Transverse colon (tissue), 4 donors: ENCODE measurements around the gene LASP1NB.

Experiments used
- DNase-seq: peaks from one replicate; pipeline ENCODE4 v3.0.0-alpha.2; 2019
- H3K27ac ChIP-seq, 4 donors: fragments of 200-600 bp; sonication (generic); 2 replicates each; pipeline ENCODE4 v1.5.1; 2016 to 2018; ENCODE audit warnings: inconsistent platforms in 4 of 4
- H3K27me3 ChIP-seq: fragments of 200-600 bp; sonication (generic); 2 replicates; pipeline ENCODE4 v1.5.1; 2017; ENCODE audit warnings: inconsistent platforms
- H3K36me3 ChIP-seq, 4 donors: fragments of 200-600 bp; sonication (generic); 2 replicates each; pipeline ENCODE4 v1.5.1; 2017 to 2019; ENCODE audit warnings: inconsistent platforms in 4 of 4
- H3K4me1 ChIP-seq, 4 donors: fragments of 200-600 bp; sonication (generic); 2 replicates each; pipeline ENCODE4 v1.5.1; 2017 to 2020; ENCODE audit warnings: inconsistent platforms in 4 of 4
- H3K4me3 ChIP-seq, 4 donors: fragments of 200-600 bp; sonication (generic); 1 replicate in 1 of 4; 2 replicates in 3 of 4; pipeline versions ENCODE4 v1.5.1 to v1.6.1; 2017 to 2019; ENCODE audit warnings: inconsistent platforms in 4 of 4
- H3K9me3 ChIP-seq, 2 donors: fragments of 200-600 bp; sonication (generic); 2 replicates each; pipeline ENCODE4 v1.5.1; 2017 to 2019; ENCODE audit warnings: inconsistent platforms in 2 of 2
- EP300 ChIP-seq: sonication (generic); formaldehyde crosslinking; IDR thresholded peaks from one replicate; pipeline ENCODE4 v1.6.1; 2017; ENCODE audit warnings: antibody characterized with exemption, low read depth
- POLR2A ChIP-seq: fragments of 450-650 bp; IDR thresholded peaks from one replicate; pipeline ENCODE4 v1.6.1; 2016; ENCODE audit warnings: antibody characterized with exemption, mild to moderate bottlenecking, moderate library complexity
- POLR2AphosphoS5 ChIP-seq, 3 donors: sonication (generic); formaldehyde crosslinking; IDR thresholded peaks; one replicate each; pipeline ENCODE4 v1.6.1; 2016; ENCODE audit warnings: antibody characterized with exemption in 3 of 3
- WGBS, 2 donors: methylation state at CpG; one replicate each; pipeline ENCODE4 v1.1.5; 2018; ENCODE audit warnings: low coverage in 1 of 2; 5-methylcytosine and 5-hydroxymethylcytosine counted together
- in situ Hi-C, 4 donors: fragments of 200-750 bp; cut with MboI; loops; one replicate each; pipeline versions ENCODE4 v1.15.0 to v1.15.1; 2017; ENCODE audit warnings: low sequenced_read_pairs in 3 of 4, low pct_ligation_motif_present in 1 of 4, low pct_unique_long_range_greater_than_20kb in 1 of 4
- intact Hi-C: fragments of 100-400 bp; cut with DNase I; formaldehyde crosslinking; loops from one replicate; pipeline ENCODE4 v1.15.1; 2023; ENCODE audit warnings: low total_unique reads
- TF ChIP-seq, protein P1 (sequence below), 5 experiments: fragments of 200-600 bp in 3 of 5; fragments of 450-650 bp in 2 of 5; sonication (generic) in 3 of 5; IDR thresholded peaks; 1 replicate in 2 of 5; 2 replicates in 3 of 5; pipeline ENCODE4 v1.5.1; 2016 to 2017; ENCODE audit warnings: antibody characterized with exemption in 5 of 5, inconsistent platforms in 3 of 5, mild to moderate bottlenecking in 2 of 5, moderate library complexity in 1 of 5

The LASP1NB gene

GRCh38 chr17:38891441-38891840 is 34.0 kb upstream of the LASP1NB start:
- 72% methylated on average over 8 of the region's 8 CpGs; no CpG with 5 or more reads in 1 of the 2 donors for WGBS, 2 donors
- no peak overlapping the region for H3K27ac ChIP-seq
- in situ Hi-C loops, result no loop called here

GRCh38 chr17:38892083-38892482 is 33.3 kb upstream of the LASP1NB start:
- in situ Hi-C loops (no loop called here), intact Hi-C loops (no loop called here)
- no peak for TF ChIP-seq POLR2A
- TF ChIP-seq POLR2AphosphoS5 (IDR thresholded peaks at IDR 0.05), result no peak
- TF ChIP-seq EP300, result no peak
- 85% methylated on average over 4 of the region's 4 CpGs; no CpG with 5 or more reads in 1 of the 2 donors for WGBS, 2 donors
- H3K36me3 ChIP-seq, result peaks cover 0 to 20% (median 7%) of the 10 kb centered on the region in 4 donors
- H3K27me3 ChIP-seq, result no peaks in the 10 kb centered on the region
- H3K4me1 ChIP-seq, result peaks cover 15 to 73% (median 32%) of the 10 kb centered on the region in 4 donors
- H3K27ac ChIP-seq, result no peak overlapping the region
- no peak for DNase-seq
- no peaks in the 10 kb centered on the region for H3K9me3 ChIP-seq
- H3K4me3 ChIP-seq, result no peak overlapping the region

More at GRCh38 chr17:38891441-38891840, 34.0 kb upstream of the LASP1NB start:
- intact Hi-C loops, result no loop called here
- no peak for TF ChIP-seq EP300
- Histone ChIP-seq H3K4me3 (no peak overlapping the region), H3K36me3 (peaks cover 0 to 20% (median 7%) of the 10 kb centered on the region in 4 donors), H3K9me3 (no peaks in the 10 kb centered on the region), H3K27me3 (no peaks in the 10 kb centered on the region), H3K4me1 (peaks cover 13 to 73% (median 32%) of the 10 kb centered on the region in 4 donors)
- DNase-seq, result no peak

GRCh38 chr17:38892620-38893019 is 32.8 kb upstream of the LASP1NB start:
- intact Hi-C loops, result no loop called here
- H3K36me3 ChIP-seq, result peaks cover 0 to 20% (median 7%) of the 10 kb centered on the region in 4 donors
- no peak for TF ChIP-seq POLR2AphosphoS5 (IDR thresholded peaks at IDR 0.05)
- no peaks in the 10 kb centered on the region for H3K9me3 ChIP-seq
- no peak overlapping the region for H3K27ac ChIP-seq
- no peak overlapping the region for H3K4me3 ChIP-seq
- peaks cover 20 to 73% (median 34%) of the 10 kb centered on the region in 4 donors for H3K4me1 ChIP-seq
- 88% methylated on average over 13 of the region's 13 CpGs; no CpG with 5 or more reads in 1 of the 2 donors for WGBS, 2 donors
- no peak for DNase-seq
- in situ Hi-C loops, result no loop called here
- H3K27me3 ChIP-seq, result no peaks in the 10 kb centered on the region

GRCh38 chr17:38893113-38893512 is 32.3 kb upstream of the LASP1NB start:
- Histone ChIP-seq H3K27ac (peak overlapping the region; percentile 40 to 59 (median 58)), H3K27me3 (no peaks in the 10 kb centered on the region), H3K4me3 (no peak overlapping the region), H3K9me3 (no peaks in the 10 kb centered on the region), H3K36me3 (peaks cover 0 to 20% (median 7%) of the 10 kb centered on the region in 4 donors), H3K4me1 (peaks cover 25 to 73% (median 38%) of the 10 kb centered on the region in 4 donors)
- in situ Hi-C loops, result no loop called here
- intact Hi-C loops, result no loop called here
- WGBS, 2 donors, result 69% methylated on average over 5 of the region's 5 CpGs; no CpG with 5 or more reads in 1 of the 2 donors
- no peak for TF ChIP-seq POLR2A
- TF ChIP-seq, protein P1, sequence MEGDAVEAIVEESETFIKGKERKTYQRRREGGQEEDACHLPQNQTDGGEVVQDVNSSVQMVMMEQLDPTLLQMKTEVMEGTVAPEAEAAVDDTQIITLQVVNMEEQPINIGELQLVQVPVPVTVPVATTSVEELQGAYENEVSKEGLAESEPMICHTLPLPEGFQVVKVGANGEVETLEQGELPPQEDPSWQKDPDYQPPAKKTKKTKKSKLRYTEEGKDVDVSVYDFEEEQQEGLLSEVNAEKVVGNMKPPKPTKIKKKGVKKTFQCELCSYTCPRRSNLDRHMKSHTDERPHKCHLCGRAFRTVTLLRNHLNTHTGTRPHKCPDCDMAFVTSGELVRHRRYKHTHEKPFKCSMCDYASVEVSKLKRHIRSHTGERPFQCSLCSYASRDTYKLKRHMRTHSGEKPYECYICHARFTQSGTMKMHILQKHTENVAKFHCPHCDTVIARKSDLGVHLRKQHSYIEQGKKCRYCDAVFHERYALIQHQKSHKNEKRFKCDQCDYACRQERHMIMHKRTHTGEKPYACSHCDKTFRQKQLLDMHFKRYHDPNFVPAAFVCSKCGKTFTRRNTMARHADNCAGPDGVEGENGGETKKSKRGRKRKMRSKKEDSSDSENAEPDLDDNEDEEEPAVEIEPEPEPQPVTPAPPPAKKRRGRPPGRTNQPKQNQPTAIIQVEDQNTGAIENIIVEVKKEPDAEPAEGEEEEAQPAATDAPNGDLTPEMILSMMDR (IDR thresholded peaks at IDR 0.05), result no peak
- TF ChIP-seq POLR2AphosphoS5 (IDR thresholded peaks at IDR 0.05), result no peak
- no peak for TF ChIP-seq EP300
- DNase-seq, result no peak

- peak; percentile 43 for DNase-seq
- in situ Hi-C loops, result no loop called here
These were observed 31.8 kb upstream of the LASP1NB start for GRCh38 chr17:38893607-38894006.

More at GRCh38 chr17:38893607-38894006, 31.8 kb upstream of the LASP1NB start:
- H3K27me3 ChIP-seq, result no peaks in the 10 kb centered on the region
- TF ChIP-seq POLR2AphosphoS5 (IDR thresholded peaks at IDR 0.05), result no peak
- TF ChIP-seq, protein P1 (IDR thresholded peaks at IDR 0.05), result no peak
- no peak for TF ChIP-seq POLR2A
- no peak for TF ChIP-seq EP300
- no peak overlapping the region for H3K4me3 ChIP-seq
- H3K9me3 ChIP-seq, result no peaks in the 10 kb centered on the region
- H3K4me1 ChIP-seq, result peaks cover 29 to 73% (median 43%) of the 10 kb centered on the region in 4 donors
- intact Hi-C loops, result no loop called here
- peaks cover 0 to 21% (median 7%) of the 10 kb centered on the region in 4 donors for H3K36me3 ChIP-seq
- H3K27ac ChIP-seq, result peak overlapping the region; percentile 40 to 59 (median 58)
- WGBS, 2 donors, result 60 to 67% methylated on average over 1 to 6 of the region's 6 CpGs
